GM23248 (cell line): ENCODE results near the gene SLC19A1. TPM values are rescaled to one million over a fixed set of nuclear protein-coding genes. Genes with fewer than 3 reads are reported as not detected.
"Not testable (repeated sequence)": the region's sequence is repeated elsewhere in the genome, so short reads cannot be mapped to it uniquely, and the experiment has no call there.

Experiments
- DNase-seq: peaks from one replicate; pipeline ENCODE4 v3.0.0-alpha.2; 2015
- H2AFZ ChIP-seq: fragments of 200-600 bp; sonication (generic); 2 replicates; pipeline ENCODE4 v1.6.1; 2016; ENCODE audit warnings: antibody characterized with exemption
- H3F3A ChIP-seq: fragments of 200-600 bp; sonication (generic); 2 replicates; pipeline ENCODE4 v1.6.1; 2016; ENCODE audit warnings: mild to moderate bottlenecking, antibody characterized with exemption, mixed run types; ENCODE audit not compliant: insufficient read depth
- H3K27ac ChIP-seq: fragments of 200-600 bp; sonication (generic); 2 replicates; pipeline ENCODE4 v1.5.1; 2016; ENCODE audit warnings: mild to moderate bottlenecking
- H3K27me3 ChIP-seq: fragments of 200-600 bp; sonication (generic); replicated peaks from 2 replicates; pipeline ENCODE4 v1.6.1; 2016; ENCODE audit warnings: mild to moderate bottlenecking; ENCODE audit not compliant: insufficient read depth
- H3K36me3 ChIP-seq: fragments of 200-600 bp; sonication (generic); 2 replicates; pipeline ENCODE4 v1.6.1; 2016; ENCODE audit warnings: low read depth, mild to moderate bottlenecking
- H3K4me1 ChIP-seq: fragments of 200-600 bp; sonication (generic); 2 replicates; pipeline ENCODE4 v1.6.1; 2016; ENCODE audit warnings: mild to moderate bottlenecking; ENCODE audit not compliant: insufficient read depth
- H3K4me2 ChIP-seq: fragments of 200-600 bp; sonication (generic); one replicate; pipeline ENCODE4 v1.6.1; 2016; ENCODE audit warnings: mild to moderate bottlenecking; ENCODE audit not compliant: unreplicated experiment
- H3K4me3 ChIP-seq: fragments of 200-600 bp; sonication (generic); 2 replicates; pipeline ENCODE4 v1.5.1; 2016; ENCODE audit warnings: mild to moderate bottlenecking
- H3K79me2 ChIP-seq: fragments of 200-600 bp; sonication (generic); 2 replicates; pipeline ENCODE4 v1.6.1; 2016; ENCODE audit warnings: mild to moderate bottlenecking; ENCODE audit not compliant: insufficient read depth
- H3K9ac ChIP-seq: fragments of 200-600 bp; sonication (generic); 2 replicates; pipeline ENCODE4 v1.6.1; 2016; ENCODE audit warnings: mild to moderate bottlenecking
- H3K9me2 ChIP-seq: fragments of 200-600 bp; sonication (generic); 2 replicates; pipeline ENCODE4 v1.6.1; 2016; ENCODE audit warnings: mixed run types, mild to moderate bottlenecking, moderate library complexity; ENCODE audit not compliant: insufficient read depth
- H3K9me3 ChIP-seq: fragments of 200-600 bp; sonication (generic); one replicate; pipeline ENCODE4 v1.6.1; 2017; ENCODE audit warnings: low read depth
- H4K20me1 ChIP-seq: fragments of 200-600 bp; sonication (generic); 2 replicates; pipeline ENCODE4 v1.6.0; 2016; ENCODE audit not compliant: insufficient read depth
- EZH2 ChIP-seq: fragments of 200-600 bp; sonication (generic); IDR thresholded peaks from 2 replicates; pipeline ENCODE4 v1.6.1; 2018; ENCODE audit warnings: antibody characterized with exemption, mild to moderate bottlenecking; ENCODE audit not compliant: insufficient read depth, poor library complexity, severe bottlenecking
- EZH2phosphoT487 ChIP-seq: fragments of 200-600 bp; sonication (generic); IDR thresholded peaks from 2 replicates; pipeline ENCODE4 v1.6.1; 2018; ENCODE audit warnings: antibody characterized with exemption, moderate library complexity, mild to moderate bottlenecking, low read depth; ENCODE audit not compliant: insufficient read depth
- WGBS, 2 experiments: methylation state at CpG; one replicate each; pipeline ENCODE4 v1.1.6; 2015 to 2017; ENCODE audit warnings: low lambda C conversion rate in 2 of 2, low coverage in 1 of 2; ENCODE audit errors: missing lambda C conversion rate in 2 of 2; 5-methylcytosine and 5-hydroxymethylcytosine counted together
- in situ Hi-C: fragments of 300-500 bp; cut with MboI; formaldehyde crosslinking; loops from 2 replicates; pipeline ENCODE4 v1.15.0; 2020
- polyA plus RNA-seq: library from polyadenylated mRNA; unstranded; fragments of >200 nt; fragmentation: Nextera tagmentation; extraction: Ambion mirVana; gene quantifications from 2 replicates; pipeline ENCODE4 v1.2.1, GENCODE V29; 2016
- total RNA-seq: library from RNA; depleted of rRNA; stranded (reverse); fragments of >200 nt; shearing (Covaris generic); gene quantifications from 2 replicates; pipeline ENCODE4 v1.2.3, GENCODE V29; 2014

Gene SLC19A1
- total and polyA plus RNA-seq, 2 experiments from 2014 or later, result 7.8 to 8.4 TPM

DNA sequence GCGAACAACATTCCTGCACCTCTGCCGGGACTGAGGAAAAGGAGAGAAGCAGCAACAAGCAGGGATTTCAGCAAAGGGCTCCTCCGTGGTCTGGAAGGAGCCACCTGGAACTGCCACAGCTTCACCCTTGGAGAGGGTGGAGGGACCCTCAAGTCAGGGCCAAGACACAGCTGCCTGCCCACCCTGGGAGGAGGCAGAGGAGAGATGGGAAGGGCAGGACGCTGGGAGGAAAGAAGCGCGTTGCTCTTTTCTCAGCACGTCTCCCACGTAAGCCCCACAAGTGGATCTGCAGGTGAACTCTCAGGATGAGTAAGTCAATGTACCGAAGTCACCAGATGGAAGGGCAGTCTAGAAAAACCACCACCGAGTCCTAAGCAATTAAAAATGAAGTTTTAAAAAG is 39.6 kb downstream of the SLC19A1 start:
- H3K4me2 ChIP-seq, result no peak overlapping the region
- DNase-seq, result no peak
- H3K9me2 ChIP-seq, result no peaks in the 10 kb centered on the region
- H3K36me3 ChIP-seq, result no peaks in the 10 kb centered on the region
- no peaks in the 10 kb centered on the region for H3K9me3 ChIP-seq
- H3K4me3 ChIP-seq, result no peak overlapping the region
- no peaks in the 10 kb centered on the region for H3K27me3 ChIP-seq
- no peak overlapping the region for H3K27ac ChIP-seq
- H3F3A ChIP-seq, result no peaks in the 10 kb centered on the region
- no peaks in the 10 kb centered on the region for H4K20me1 ChIP-seq
- H3K4me1 ChIP-seq, result no peaks in the 10 kb centered on the region
- no peak for TF ChIP-seq EZH2
- TF ChIP-seq EZH2phosphoT487, result no peak
- in situ Hi-C loops, result no loop called here
- no peak overlapping the region for H3K9ac ChIP-seq
- WGBS, 2 experiments, result 88 to 90% methylated on average over 10 of the region's 10 CpGs
- H2AFZ ChIP-seq, result no peak overlapping the region
- H3K79me2 ChIP-seq, result no peaks in the 10 kb centered on the region

DNA sequence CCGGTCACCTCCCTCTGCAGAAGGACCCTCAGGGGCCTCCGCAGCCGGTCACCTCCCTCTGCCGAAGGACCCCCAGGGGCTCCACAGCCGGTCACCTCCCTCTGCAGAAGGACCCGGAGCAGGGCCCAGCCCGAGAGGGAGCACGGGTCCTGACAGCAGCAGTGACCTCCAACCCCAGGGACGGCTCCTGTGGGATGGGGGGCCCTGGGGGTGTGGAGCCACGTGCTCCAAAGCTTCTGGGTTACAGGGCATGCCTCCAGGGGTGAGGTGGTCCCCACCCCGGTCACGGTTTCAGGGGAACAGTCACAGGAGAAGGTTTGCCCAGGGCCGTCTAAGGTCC is 40.3 kb downstream of the SLC19A1 start:
- Histone ChIP-seq H3K4me3 (no peak overlapping the region), H3K4me2 (no peak overlapping the region), H3K4me1 (no peaks in the 10 kb centered on the region), H4K20me1 (no peaks in the 10 kb centered on the region), H3K9me2 (no peaks in the 10 kb centered on the region), H3K27ac (no peak overlapping the region), H3K79me2 (no peaks in the 10 kb centered on the region), H3F3A (no peaks in the 10 kb centered on the region), H3K27me3 (no peaks in the 10 kb centered on the region), H3K36me3 (no peaks in the 10 kb centered on the region), H2AFZ (no peak overlapping the region), H3K9me3 (no peaks in the 10 kb centered on the region), H3K9ac (no peak overlapping the region)
- in situ Hi-C loops, result no loop called here
- DNase-seq, result no peak
- no peak for TF ChIP-seq EZH2
- TF ChIP-seq EZH2phosphoT487, result no peak
- 92 to 94% methylated on average over 12 to 13 of the region's 13 CpGs for WGBS, 2 experiments

DNA sequence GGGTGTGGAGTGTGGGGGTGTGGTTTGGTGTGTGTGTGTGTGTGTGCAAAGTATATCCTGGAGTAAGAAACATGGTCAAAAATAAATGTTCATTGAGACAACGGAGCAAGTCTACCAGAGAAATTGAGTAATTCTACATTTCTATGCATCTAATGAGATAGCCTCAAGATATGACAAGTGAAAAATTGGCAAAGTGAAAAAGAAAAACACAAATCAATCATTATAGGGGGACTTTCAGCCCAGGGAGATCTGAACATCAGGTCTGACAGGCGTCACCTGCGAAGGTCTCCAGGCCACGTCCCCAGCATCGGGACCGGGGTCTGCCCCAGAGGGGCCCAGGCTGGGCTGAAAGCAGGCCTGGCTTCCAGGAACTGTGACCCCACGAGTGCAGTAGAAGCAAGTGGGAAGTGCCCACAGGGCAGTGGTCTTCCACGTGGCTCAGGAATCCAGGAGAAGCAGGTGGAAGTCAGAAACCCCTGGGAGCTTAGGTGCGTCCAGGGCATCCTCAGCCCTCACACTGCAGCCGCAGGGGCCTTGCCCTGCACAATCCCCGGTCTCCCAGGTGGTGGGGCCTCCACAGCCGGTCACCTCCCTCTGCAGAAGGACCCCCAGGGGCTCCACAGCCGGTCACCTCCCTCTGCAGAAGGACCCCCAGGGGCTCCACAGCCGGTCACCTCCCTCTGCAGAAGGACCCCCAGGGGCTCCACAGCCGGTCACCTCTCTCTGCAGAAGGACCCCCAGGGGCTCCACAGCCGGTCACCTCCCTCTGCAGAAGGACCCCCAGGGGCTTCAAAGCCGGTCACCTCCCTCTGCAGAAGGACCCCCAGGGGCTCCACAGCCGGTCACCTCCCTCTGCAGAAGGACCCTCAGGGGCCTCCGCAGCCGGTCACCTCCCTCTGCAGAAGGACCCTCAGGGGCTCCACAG is 40.9 kb downstream of the SLC19A1 start:
- H2AFZ ChIP-seq, H3K27ac ChIP-seq, H3F3A ChIP-seq, H3K27me3 ChIP-seq, H3K9me3 ChIP-seq, H3K4me2 ChIP-seq, H3K36me3 ChIP-seq, H3K9me2 ChIP-seq, H3K4me3 ChIP-seq, H4K20me1 ChIP-seq, in situ Hi-C loops, DNase-seq, H3K4me1 ChIP-seq, H3K79me2 ChIP-seq, H3K9ac ChIP-seq: not testable (repeated sequence)
- WGBS, 2 experiments, result 87 to 91% methylated on average over 12 to 15 of the region's 20 CpGs

DNA sequence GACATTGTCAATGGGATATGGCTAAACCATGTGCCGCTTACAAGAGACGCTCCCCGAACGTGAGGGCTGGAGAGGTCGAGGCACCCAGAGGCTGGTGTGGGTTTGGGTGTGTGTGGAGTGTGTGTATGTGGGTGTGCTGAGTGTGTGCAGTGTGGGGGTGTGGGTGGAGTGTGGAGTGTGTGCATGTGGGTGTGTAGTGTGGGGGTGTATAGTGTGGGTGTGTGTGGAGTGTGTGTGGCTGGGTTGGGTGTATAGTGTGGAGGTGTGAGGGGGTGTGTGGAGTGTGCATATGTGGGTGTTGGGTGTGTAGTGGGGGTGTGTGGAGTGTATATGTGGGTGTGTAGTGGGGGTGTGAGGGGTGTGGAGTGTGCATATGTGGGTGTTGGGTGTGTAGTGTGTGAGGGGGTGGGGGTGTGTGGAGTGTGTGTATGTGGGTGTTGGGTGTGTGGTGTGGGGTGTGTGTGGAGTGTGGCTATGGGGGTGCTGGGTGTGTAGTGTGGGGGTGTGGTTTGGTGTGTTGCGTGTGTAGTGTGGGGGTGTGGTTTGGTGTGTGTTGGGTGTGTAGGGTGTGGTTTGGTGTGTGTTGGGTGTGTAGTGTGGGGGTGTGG is 42.2 kb downstream of the SLC19A1 start:
- Histone ChIP-seq H3K9me3 (no peaks in the 10 kb centered on the region), H3K79me2 (no peaks in the 10 kb centered on the region), H3K27ac (no peak overlapping the region), H3K27me3 (no peaks in the 10 kb centered on the region), H4K20me1 (no peaks in the 10 kb centered on the region), H3K36me3 (no peaks in the 10 kb centered on the region), H3K4me1 (no peaks in the 10 kb centered on the region), H3K9me2 (no peaks in the 10 kb centered on the region), H3K4me2 (no peak overlapping the region), H3K9ac (no peak overlapping the region), H3F3A (no peaks in the 10 kb centered on the region), H3K4me3 (no peak overlapping the region), H2AFZ (no peak overlapping the region)
- in situ Hi-C loops, result no loop called here
- WGBS, 2 experiments, result 96 to 100% methylated on average over 5 to 6 of the region's 6 CpGs
- DNase-seq, result no peak
- no peak for TF ChIP-seq EZH2
- no peak for TF ChIP-seq EZH2phosphoT487
